ENCODE data around the gene ALK. TPM values are rescaled to one million over a fixed set of nuclear protein-coding genes. Genes with fewer than 3 reads are reported as not detected.
A peak's percentile ranks its signal among the peaks of the same experiment; 100 is the strongest.

The ALK gene
- total RNA-seq, 2 donors from 2014 or later: 0.16 to 0.26 TPM

GRCh38 chr2:29310650-29311348 lies 610.6 kb downstream of the ALK start:
- H3K4me1 ChIP-seq: no peaks in the 10 kb centered on the region
- H3K27me3 ChIP-seq: no peaks in the 10 kb centered on the region
- no peak for TF ChIP-seq CTCF (IDR thresholded peaks at IDR 0.05)
- H3K4me3 ChIP-seq: no peak overlapping the region
- no peaks in the 10 kb centered on the region for H3K36me3 ChIP-seq
- no peak for DNase-seq (ENCODE audit: low spot score)
- no peak overlapping the region for H3K27ac ChIP-seq
- H3K9me3 ChIP-seq: no peaks in the 10 kb centered on the region

- DNase-seq (ENCODE audit: low spot score): no peak
- no peaks in the 10 kb centered on the region for H3K27me3 ChIP-seq
Measured at GRCh38 chr2:29309090-29310029, 612.0 kb downstream of the ALK start.

GRCh38 chr2:29308366-29308765 lies 613.0 kb downstream of the ALK start:
- TF ChIP-seq CTCF (IDR thresholded peaks at IDR 0.05): no peak
- Histone ChIP-seq H3K9me3 (no peaks in the 10 kb centered on the region), H3K27ac (no peak overlapping the region), H3K27me3 (no peaks in the 10 kb centered on the region), H3K4me3 (no peak overlapping the region), H3K4me1 (no peaks in the 10 kb centered on the region), H3K36me3 (no peaks in the 10 kb centered on the region)
- no peak for DNase-seq (ENCODE audit: low spot score)

More at GRCh38 chr2:29309090-29310029, 612.0 kb downstream of the ALK start:
- H3K27ac ChIP-seq: no peak overlapping the region
- H3K4me3 ChIP-seq: no peak overlapping the region
- no peaks in the 10 kb centered on the region for H3K36me3 ChIP-seq
- no peaks in the 10 kb centered on the region for H3K4me1 ChIP-seq
- H3K9me3 ChIP-seq: no peaks in the 10 kb centered on the region
- peak; percentile 63 to 81 for TF ChIP-seq CTCF (IDR thresholded peaks at IDR 0.05)

GRCh38 chr2:29307519-29307918 lies 613.9 kb downstream of the ALK start:
- H3K36me3 ChIP-seq: no peaks in the 10 kb centered on the region
- H3K27ac ChIP-seq: no peak overlapping the region
- TF ChIP-seq CTCF (IDR thresholded peaks at IDR 0.05): no peak
- no peaks in the 10 kb centered on the region for H3K27me3 ChIP-seq
- H3K4me1 ChIP-seq: no peaks in the 10 kb centered on the region
- no peak overlapping the region for H3K4me3 ChIP-seq
- H3K9me3 ChIP-seq: no peaks in the 10 kb centered on the region
- no peak for DNase-seq (ENCODE audit: low spot score)

GRCh38 chr2:29305762-29306161 lies 615.6 kb downstream of the ALK start:
- Histone ChIP-seq H3K27ac (no peak overlapping the region), H3K9me3 (no peaks in the 10 kb centered on the region), H3K4me3 (no peak overlapping the region), H3K27me3 (no peaks in the 10 kb centered on the region), H3K36me3 (no peaks in the 10 kb centered on the region), H3K4me1 (no peaks in the 10 kb centered on the region)
- no peak for TF ChIP-seq CTCF (IDR thresholded peaks at IDR 0.05)
- no peak for DNase-seq (ENCODE audit: low spot score)

All from right atrium auricular region (tissue), 2 donors.